Esophagus muscularis mucosa (tissue), 4 donors: Measurements from ENCODE around the gene DGKB.

Experiments used
- CTCF ChIP-seq, 3 experiments: fragments of 200-600 bp in 2 of 3; fragments of 450-650 bp in 1 of 3; sonication (generic) in 2 of 3; IDR thresholded peaks; one replicate each; pipeline ENCODE4 v1.5.1; 2017 to 2019; ENCODE audit warnings: antibody characterized with exemption in 3 of 3, mild to moderate bottlenecking in 2 of 3, moderate library complexity in 1 of 3
- EP300 ChIP-seq: sonication (generic); formaldehyde crosslinking; IDR thresholded peaks from one replicate; pipeline ENCODE4 v1.6.1; 2017; ENCODE audit warnings: antibody characterized with exemption
- POLR2A ChIP-seq: fragments of 450-650 bp; IDR thresholded peaks from one replicate; pipeline ENCODE4 v1.6.1; 2017; ENCODE audit warnings: antibody characterized with exemption, moderate library complexity, mild to moderate bottlenecking, low read depth
- POLR2AphosphoS5 ChIP-seq, 2 donors: sonication (generic); formaldehyde crosslinking; IDR thresholded peaks; one replicate each; pipeline ENCODE4 v1.6.1; 2017; ENCODE audit warnings: antibody characterized with exemption in 2 of 2

- TF ChIP-seq CTCF (IDR thresholded peaks at IDR 0.05) (no peak), POLR2A (no peak), EP300 (no peak), POLR2AphosphoS5 (IDR thresholded peaks at IDR 0.05) (no peak)
Measured at GRCh38 chr7:14635955-14636354, 266.6 kb downstream of the DGKB start.
